ENCODE results near the gene SCAMP2. TPM values are rescaled to one million over a fixed set of nuclear protein-coding genes. Genes with fewer than 3 reads are reported as not detected.

SCAMP2 gene
- total and polyA plus RNA-seq, 8 donors = 21.4 to 49.0 (median 33.8) TPM

DNA sequence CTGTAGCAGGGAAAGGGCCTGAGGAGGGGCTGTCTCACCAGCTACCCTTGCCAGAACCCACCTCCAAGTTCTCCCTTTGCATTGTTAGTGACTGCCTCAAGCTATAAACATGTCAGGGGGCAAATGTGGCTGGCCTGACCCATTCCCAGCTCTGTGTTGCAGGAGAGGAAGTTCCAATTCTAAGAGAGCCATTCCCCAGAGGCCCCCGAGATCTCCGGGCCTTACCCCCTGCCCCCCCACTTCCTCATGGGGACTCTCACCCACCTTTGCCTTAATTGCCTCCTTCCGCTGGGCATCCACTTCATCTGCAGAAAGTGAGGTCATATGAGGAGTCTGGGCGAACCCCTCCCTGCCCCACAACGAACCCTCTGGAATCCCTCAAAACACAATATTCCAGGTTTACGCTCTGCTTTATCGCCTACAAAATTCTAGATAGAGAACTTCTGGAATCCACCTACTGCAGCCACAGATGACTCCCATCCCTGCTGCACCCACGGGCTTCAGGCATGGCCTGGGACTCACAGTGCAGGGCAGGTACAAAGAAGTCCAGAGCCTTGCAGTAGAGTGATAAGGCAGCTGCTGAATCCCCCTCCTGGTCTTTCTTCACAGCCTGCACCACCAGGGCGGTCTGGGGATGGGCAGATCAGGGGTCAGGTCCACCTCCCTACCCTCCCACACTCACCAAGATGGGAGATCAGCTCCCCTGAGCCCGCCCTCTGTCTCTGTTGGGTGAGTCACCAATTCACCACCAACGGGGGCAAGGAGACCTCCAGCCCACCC lies 34.2 kb downstream of the SCAMP2 start:
- ATAC-seq (no peak), FAIRE-seq (no peak), DNase-seq (no peak)
- Histone ChIP-seq H3K36me3 (no peaks in the 10 kb centered on the region), H3K9me3 (no peaks in the 10 kb centered on the region), H3K4me1 (peaks cover 4 to 6% (median 5%) of the 10 kb centered on the region in 3 donors), H3K4me3 (no peak overlapping the region), H3K27ac (no peak overlapping the region), H3K27me3 (no peaks in the 10 kb centered on the region)
- intact Hi-C loops (cut with DNase I) = loop anchor here in 1 of 3 donors (5.0 kb wide), 1 partner anchor 57 kb away; the partner anchor contains the start of gene CSK
- no peak for TF ChIP-seq CTCF (IDR thresholded peaks at IDR 0.05)
- WGBS, 2 donors = 91 to 93% methylated on average over 11 of the region's 11 CpGs

DNA sequence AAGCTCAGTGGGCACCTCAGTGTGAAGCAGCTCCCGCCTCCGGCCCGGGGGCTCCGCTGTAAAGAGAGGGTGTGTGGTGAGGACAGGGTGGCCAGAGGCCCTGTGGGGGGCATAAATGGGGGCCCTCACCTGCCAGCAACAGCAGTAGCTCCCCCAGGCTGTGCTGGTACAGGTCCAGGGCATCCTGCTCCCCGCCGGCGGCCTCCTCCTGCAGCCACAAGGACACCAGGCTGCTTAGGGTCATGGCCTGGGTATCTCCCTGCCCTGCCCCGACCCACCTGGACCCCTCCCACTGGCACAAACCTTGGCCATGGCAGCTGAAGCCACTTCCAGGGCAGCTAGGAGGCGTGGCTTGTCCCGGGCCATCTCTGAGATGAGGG lies 35.0 kb downstream of the SCAMP2 start:
- no peak overlapping the region for H3K27ac ChIP-seq
- WGBS, 2 donors = 88 to 93% methylated on average over 10 of the region's 10 CpGs
- H3K4me1 ChIP-seq = peaks cover 4 to 6% (median 5%) of the 10 kb centered on the region in 3 donors
- no peak for ATAC-seq
- intact Hi-C loops (cut with DNase I) = loop anchor here in 1 of 3 donors (5.0 kb wide), 1 partner anchor 56 kb away; the partner anchor contains the start of gene CSK
- H3K27me3 ChIP-seq = no peaks in the 10 kb centered on the region
- TF ChIP-seq CTCF (IDR thresholded peaks at IDR 0.05) = no peak
- DNase-seq = no peak
- H3K9me3 ChIP-seq = no peaks in the 10 kb centered on the region
- no peak overlapping the region for H3K4me3 ChIP-seq
- no peaks in the 10 kb centered on the region for H3K36me3 ChIP-seq
- FAIRE-seq = no peak

- ATAC-seq = no peak
- intact Hi-C loops (cut with DNase I) = loop anchor here in 1 of 3 donors (5.0 kb wide), 1 partner anchor 55 kb away; the partner anchor contains the start of gene CSK
- no peaks in the 10 kb centered on the region for H3K9me3 ChIP-seq
- no peaks in the 10 kb centered on the region for H3K36me3 ChIP-seq
- FAIRE-seq = no peak
- peaks cover 4 to 6% (median 5%) of the 10 kb centered on the region in 3 donors for H3K4me1 ChIP-seq
- TF ChIP-seq CTCF (IDR thresholded peaks at IDR 0.05) = no peak
- H3K27me3 ChIP-seq = no peaks in the 10 kb centered on the region
- H3K27ac ChIP-seq = no peak overlapping the region
- H3K4me3 ChIP-seq = no peak overlapping the region
- no peak for DNase-seq
- WGBS, 2 donors = 92 to 93% methylated on average over 15 of the region's 15 CpGs
Measured at GRCh38 chr15:74837482-74838136, 35.6 kb downstream of the SCAMP2 start.

GRCh38 chr15:74836846-74837245 lies 36.3 kb downstream of the SCAMP2 start:
- DNase-seq (no peak), ATAC-seq (no peak), FAIRE-seq (no peak)
- Histone ChIP-seq H3K4me1 (peaks cover under 1 to 1% (median 1%) of the 10 kb centered on the region in 3 donors), H3K27me3 (no peaks in the 10 kb centered on the region), H3K9me3 (no peaks in the 10 kb centered on the region), H3K36me3 (no peaks in the 10 kb centered on the region), H3K4me3 (no peak overlapping the region), H3K27ac (no peak overlapping the region)
- no peak for TF ChIP-seq CTCF (IDR thresholded peaks at IDR 0.05)
- intact Hi-C loops (cut with DNase I) = loop anchor here in 1 of 3 donors (5.0 kb wide), 1 partner anchor 55 kb away; the partner anchor contains the start of gene CSK
- 81 to 86% methylated on average over 7 of the region's 7 CpGs for WGBS, 2 donors

Measured in pancreas (tissue), 10 donors.